ENCODE data around the gene SHISA9. TPM values are rescaled to one million over a fixed set of nuclear protein-coding genes. Genes with fewer than 3 reads are reported as not detected.

Gene SHISA9
- total and polyA plus RNA-seq, 12 donors: 0.04 to 0.96 (median 0.13) TPM; not detected in 3

DNA sequence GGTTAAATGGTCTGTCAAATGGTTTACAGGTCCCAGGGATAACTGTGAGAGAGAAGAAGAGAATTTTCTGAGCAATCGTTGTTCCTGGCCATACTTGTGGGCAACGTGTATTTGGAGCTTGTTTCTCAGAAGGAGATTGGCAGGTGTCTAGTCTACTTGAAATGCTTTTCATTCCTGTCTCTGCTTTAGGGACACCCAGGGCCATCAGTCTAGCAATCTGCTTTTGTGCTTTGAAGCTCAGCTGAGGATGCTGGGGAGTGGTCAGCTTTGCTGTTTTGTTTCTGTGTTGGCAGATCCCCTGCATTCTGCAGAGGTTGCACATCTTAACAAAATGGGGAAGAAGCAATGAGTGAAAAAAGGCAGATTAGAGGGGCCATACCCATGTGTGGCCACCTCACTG is 193.7 kb downstream of the SHISA9 start:
- Histone ChIP-seq H3K27me3 (peaks cover 0 to 19% (median 0%) of the 10 kb centered on the region in 7 donors), H3K4me1 (no peaks in the 10 kb centered on the region), H3K36me3 (no peaks in the 10 kb centered on the region), H3K27ac (no peak overlapping the region), H3K4me3 (no peak overlapping the region), H3K9me3 (peaks cover 0 to 35% (median 6%) of the 10 kb centered on the region in 11 donors)
- TF ChIP-seq, protein P1, sequence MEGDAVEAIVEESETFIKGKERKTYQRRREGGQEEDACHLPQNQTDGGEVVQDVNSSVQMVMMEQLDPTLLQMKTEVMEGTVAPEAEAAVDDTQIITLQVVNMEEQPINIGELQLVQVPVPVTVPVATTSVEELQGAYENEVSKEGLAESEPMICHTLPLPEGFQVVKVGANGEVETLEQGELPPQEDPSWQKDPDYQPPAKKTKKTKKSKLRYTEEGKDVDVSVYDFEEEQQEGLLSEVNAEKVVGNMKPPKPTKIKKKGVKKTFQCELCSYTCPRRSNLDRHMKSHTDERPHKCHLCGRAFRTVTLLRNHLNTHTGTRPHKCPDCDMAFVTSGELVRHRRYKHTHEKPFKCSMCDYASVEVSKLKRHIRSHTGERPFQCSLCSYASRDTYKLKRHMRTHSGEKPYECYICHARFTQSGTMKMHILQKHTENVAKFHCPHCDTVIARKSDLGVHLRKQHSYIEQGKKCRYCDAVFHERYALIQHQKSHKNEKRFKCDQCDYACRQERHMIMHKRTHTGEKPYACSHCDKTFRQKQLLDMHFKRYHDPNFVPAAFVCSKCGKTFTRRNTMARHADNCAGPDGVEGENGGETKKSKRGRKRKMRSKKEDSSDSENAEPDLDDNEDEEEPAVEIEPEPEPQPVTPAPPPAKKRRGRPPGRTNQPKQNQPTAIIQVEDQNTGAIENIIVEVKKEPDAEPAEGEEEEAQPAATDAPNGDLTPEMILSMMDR (IDR thresholded peaks at IDR 0.05): no peak
- DNase-seq (no peak), ATAC-seq (no peak)
- WGBS, 2 donors: 43 to 48% methylated on average over 2 of the region's 2 CpGs
- intact Hi-C loops (cut with DNase I): no loop called here

GRCh38 chr16:13098536-13098935 is 197.1 kb downstream of the SHISA9 start:
- Histone ChIP-seq H3K27ac (no peak overlapping the region), H3K9me3 (peaks cover 0 to 4% (median 0%) of the 10 kb centered on the region in 11 donors), H3K4me1 (no peaks in the 10 kb centered on the region), H3K36me3 (no peaks in the 10 kb centered on the region), H3K27me3 (peaks cover 0 to 16% (median 0%) of the 10 kb centered on the region in 7 donors), H3K4me3 (no peak overlapping the region)
- 54 to 69% methylated on average over 2 of the region's 2 CpGs for WGBS, 2 donors
- no peak for DNase-seq
- TF ChIP-seq, protein P1 (IDR thresholded peaks at IDR 0.05): no peak
- intact Hi-C loops (cut with DNase I): no loop called here
- no peak for ATAC-seq

DNA sequence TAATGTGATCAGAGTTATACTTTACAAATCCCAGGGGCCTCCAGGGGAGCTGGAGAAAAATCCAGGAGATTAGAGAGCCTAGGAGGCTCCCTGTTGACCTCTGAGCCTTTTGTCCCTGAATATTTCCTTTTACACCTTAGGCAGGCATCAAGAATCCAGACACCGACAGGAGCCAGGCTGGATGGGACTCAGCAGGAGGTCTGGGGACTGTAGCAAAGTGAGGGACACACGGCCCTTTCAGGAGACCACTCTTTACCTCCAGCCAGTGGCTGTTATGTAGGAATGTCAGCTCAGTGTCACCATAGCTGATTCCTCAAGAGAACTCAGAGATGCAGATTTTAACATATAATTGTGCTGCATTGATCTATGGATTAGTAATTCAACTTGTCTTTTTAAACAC is 198.4 kb downstream of the SHISA9 start:
- ATAC-seq (no peak), DNase-seq (no peak)
- H3K36me3 ChIP-seq: no peaks in the 10 kb centered on the region
- no peak overlapping the region for H3K4me3 ChIP-seq
- H3K27me3 ChIP-seq: peaks cover 0 to 11% (median 0%) of the 10 kb centered on the region in 7 donors
- H3K4me1 ChIP-seq: no peaks in the 10 kb centered on the region
- H3K9me3 ChIP-seq: peaks cover 0 to 11% (median 4%) of the 10 kb centered on the region in 11 donors
- WGBS, 2 donors: 7 to 11% methylated on average over 2 of the region's 2 CpGs
- no peak overlapping the region for H3K27ac ChIP-seq
- TF ChIP-seq, protein P1 (IDR thresholded peaks at IDR 0.05): no peak
- intact Hi-C loops (cut with DNase I): no loop called here

DNA sequence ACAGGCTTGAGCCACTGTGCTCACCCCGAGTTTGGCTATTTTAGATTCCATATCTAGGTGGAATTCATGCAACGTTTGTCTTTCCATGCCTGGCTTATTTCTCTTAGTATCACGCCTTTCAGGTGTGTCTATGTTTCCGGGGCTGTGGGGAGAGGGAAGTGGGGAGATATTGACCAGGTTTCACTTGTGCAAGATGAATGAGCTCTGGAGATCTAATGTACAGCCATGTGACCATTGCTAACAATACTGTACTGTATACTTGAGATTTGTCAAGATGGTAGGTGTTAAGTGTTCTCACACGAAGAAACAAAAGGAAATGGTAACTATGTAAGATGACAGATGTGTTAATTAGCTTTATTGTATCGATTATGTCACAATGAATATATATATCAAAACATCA is 199.6 kb downstream of the SHISA9 start:
- peaks cover 0 to 20% (median 4%) of the 10 kb centered on the region in 11 donors for H3K9me3 ChIP-seq
- TF ChIP-seq, protein P1 (IDR thresholded peaks at IDR 0.05): no peak
- no peak overlapping the region for H3K27ac ChIP-seq
- no peaks in the 10 kb centered on the region for H3K4me1 ChIP-seq
- ATAC-seq (no peak), DNase-seq (no peak)
- peaks cover 0 to 4% (median 0%) of the 10 kb centered on the region in 7 donors for H3K27me3 ChIP-seq
- 62 to 65% methylated on average over 6 of the region's 6 CpGs for WGBS, 2 donors
- no peak overlapping the region for H3K4me3 ChIP-seq
- H3K36me3 ChIP-seq: no peaks in the 10 kb centered on the region
- intact Hi-C loops (cut with DNase I): no loop called here

Data from heart right ventricle (tissue), 16 donors.